Measurements from ENCODE around the gene MASP2.
"Not testable (repeated sequence)": the region's sequence is repeated elsewhere in the genome, so short reads cannot be mapped to it uniquely, and the experiment has no call there.

The MASP2 gene

DNA sequence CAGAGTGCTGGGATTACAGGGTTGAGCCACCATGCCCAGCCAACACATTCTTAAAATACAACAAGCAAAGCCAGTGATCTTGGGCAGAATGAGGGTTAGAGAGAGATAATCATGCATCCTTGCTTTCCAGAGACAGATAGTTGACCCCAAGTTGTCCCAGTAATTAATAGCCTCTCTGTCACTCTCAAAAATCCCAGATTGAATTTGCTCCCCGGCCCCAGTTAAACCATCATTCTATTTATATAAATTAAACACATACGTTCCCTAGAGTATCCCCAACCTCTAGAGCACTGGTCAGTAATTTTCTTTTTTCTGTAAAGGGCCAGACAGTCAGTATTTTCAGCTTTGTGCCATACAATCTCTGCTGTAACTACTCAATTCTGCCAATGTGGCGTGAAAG lies 50.9 kb downstream of the MASP2 start:
- no peak overlapping the region for H3K4me3 ChIP-seq (ENCODE audit: low read length)
- TF ChIP-seq ZNF274 (IDR thresholded peaks at IDR 0.05; ENCODE audit: low read depth, low read length): no peak

DNA sequence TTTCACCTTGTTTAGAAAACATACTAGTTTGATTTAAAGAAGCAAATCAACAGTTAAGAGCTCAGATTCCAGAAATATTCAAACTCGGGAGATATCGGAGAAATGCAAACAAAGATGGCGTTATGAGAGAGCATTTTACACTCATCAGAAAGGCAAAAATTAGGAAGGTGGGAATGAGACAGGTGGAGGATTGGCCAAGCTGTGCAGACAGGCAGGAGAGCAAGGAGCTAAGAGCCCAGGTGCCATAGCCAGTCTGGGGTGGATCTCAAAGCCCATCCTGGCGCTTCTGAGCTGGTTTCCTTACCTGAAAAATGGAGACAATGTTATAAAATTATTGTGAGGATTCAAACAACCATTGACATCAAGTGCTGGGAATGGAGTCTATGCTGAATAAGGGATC lies 54.2 kb downstream of the MASP2 start:
- no peak for TF ChIP-seq ZNF274 (IDR thresholded peaks at IDR 0.05; ENCODE audit: low read depth, low read length)
- H3K4me3 ChIP-seq (ENCODE audit: low read length): no peak overlapping the region

DNA sequence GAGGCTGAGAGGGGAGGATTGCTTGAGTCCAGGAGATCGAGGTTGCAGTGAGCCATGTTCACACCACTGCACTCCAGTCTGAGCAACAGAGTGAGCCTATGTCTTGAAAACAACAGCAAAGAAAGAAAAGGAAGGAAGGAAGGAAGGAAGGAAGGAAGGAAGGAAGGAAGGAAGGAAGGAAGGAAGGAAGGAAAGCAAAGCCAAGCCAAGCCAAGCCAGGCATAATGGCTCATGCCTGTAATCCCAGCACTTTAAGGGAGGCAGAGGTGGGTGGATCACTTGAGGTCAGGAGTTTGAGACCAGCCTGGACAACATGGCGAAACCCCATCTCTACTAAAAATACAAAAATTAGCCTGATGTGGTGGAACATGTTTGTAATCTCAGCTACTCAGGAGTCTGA lies 55.0 kb downstream of the MASP2 start:
- not testable (repeated sequence) for H3K4me3 ChIP-seq (ENCODE audit: low read length)

DNA sequence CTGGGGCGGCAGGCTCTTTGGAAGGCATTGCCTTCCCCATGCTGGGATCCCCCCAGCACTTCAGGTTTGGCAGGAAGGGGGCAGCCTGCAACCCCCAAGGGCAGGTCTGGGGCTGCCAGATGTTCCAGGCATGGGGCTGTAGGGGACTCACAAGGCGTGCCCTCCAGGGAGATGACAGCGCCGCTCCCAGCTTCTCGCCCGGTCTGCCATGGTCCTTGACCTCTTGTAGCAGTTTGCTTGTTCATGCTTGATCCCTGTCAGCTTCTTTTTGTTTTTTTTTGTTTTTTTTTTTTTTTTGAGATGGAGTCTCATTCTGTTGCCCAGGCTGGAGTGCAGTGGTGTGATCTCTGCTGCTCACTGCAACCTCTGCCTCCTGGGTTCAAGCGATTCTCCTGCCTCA lies 56.2 kb downstream of the MASP2 start:
- no peak overlapping the region for H3K4me3 ChIP-seq (ENCODE audit: low read length)
- TF ChIP-seq ZNF274 (IDR thresholded peaks at IDR 0.05; ENCODE audit: low read depth, low read length): no peak

DNA sequence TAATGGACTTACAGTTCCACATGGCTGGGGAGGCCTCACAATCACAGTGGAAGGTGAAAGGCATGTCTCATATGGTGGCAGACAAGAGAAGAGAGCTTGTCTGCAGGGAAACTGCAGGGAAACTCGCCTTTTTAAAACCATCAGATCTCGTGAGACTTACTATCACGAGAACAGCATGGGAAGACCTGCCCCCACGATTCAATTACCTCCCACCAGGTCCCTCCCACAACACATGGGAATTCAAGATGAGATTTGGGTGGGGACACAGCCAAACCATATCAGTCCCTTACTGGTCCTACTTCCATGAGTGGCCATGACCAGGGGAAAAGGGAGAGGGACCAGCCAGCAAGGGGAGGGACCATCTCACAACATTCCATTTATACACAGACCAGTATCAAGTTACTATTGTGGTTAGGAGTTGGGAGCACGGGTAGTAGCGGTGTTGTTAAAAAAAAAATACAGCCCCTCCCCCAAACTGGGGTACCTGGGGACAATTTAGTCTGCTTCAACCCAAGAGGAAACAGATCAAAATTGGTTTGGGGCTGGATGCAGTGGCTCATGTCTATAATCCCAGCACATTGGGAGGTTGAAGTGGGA lies 57.0 kb downstream of the MASP2 start:
- not testable (repeated sequence) for H3K4me3 ChIP-seq (ENCODE audit: low read length)

DNA sequence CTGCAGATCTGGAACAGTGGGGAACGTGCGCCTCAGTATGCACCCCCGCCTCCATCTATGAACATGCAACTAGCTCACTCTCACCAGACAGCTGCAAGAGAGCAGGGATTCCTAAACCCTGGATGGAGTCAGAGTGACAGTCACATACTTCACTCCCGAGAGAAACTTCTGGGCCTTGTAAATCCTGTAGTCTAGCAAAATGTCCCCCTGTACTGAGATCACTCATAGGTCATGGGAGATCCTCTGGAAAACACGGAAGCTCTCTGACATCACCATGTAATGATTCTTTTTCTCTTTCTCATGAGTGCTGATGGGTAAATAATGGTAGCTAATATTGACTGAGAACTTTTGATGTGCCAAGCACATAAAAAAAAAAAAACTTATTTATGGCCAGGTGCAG lies 57.9 kb downstream of the MASP2 start:
- H3K4me3 ChIP-seq (ENCODE audit: low read length): no peak overlapping the region
- no peak for TF ChIP-seq ZNF274 (IDR thresholded peaks at IDR 0.05; ENCODE audit: low read depth, low read length)

DNA sequence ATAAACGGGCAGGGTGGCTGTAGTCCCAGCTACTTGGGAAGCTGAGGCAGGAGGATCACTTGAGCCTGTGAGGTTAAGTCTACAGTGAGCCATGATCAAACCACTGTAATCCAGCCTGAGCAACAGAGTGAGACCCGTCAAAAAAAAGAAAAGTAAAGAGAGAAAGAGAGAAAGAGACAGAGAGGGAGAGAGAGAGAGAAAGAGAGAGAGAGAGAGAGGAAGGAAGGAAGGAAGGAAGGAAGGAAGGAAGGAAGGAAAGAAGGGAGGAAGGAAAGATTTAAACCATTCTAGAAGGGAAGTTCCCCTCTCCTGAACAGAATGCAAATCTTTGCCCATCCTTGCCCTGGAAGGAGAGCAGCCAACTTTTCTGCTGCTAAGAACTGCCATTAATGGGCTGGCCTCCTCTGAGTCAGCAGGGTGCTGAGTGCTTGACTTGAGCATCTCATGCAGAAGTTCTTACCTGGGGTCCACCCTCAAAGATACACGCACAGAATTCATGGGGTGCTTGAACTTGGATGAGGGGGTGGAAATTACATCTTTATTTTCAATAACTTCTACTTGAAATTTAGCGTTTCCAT lies 59.1 kb downstream of the MASP2 start:
- no peak for TF ChIP-seq ZNF274 (IDR thresholded peaks at IDR 0.05; ENCODE audit: low read depth, low read length)

DNA sequence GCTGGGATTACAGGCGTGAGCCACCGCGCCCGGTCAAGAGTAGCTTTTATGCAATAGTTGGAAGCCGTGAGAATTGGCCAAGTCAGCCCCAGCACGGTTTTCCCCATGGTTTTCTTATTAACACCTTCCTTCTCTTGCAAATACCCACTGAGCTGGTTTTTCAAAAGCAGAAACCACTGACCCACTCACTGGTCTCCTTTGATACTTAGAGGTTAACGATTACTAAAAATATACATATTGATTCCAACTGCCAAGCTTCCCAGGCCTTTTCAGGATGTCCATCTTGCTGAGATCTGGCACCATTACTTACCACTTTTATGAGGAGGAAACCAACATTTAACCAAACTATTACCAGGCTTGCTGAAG lies 60.5 kb downstream of the MASP2 start:
- H3K4me3 ChIP-seq (ENCODE audit: low read length): no peak overlapping the region; the same call in 1 of the 2 replicates
- no peak for TF ChIP-seq ZNF274 (IDR thresholded peaks at IDR 0.05; ENCODE audit: low read depth, low read length)

More for the DNA sequence above, 59.1 kb downstream of the MASP2 start:
- no peak overlapping the region for H3K4me3 ChIP-seq (ENCODE audit: low read length)

DNA sequence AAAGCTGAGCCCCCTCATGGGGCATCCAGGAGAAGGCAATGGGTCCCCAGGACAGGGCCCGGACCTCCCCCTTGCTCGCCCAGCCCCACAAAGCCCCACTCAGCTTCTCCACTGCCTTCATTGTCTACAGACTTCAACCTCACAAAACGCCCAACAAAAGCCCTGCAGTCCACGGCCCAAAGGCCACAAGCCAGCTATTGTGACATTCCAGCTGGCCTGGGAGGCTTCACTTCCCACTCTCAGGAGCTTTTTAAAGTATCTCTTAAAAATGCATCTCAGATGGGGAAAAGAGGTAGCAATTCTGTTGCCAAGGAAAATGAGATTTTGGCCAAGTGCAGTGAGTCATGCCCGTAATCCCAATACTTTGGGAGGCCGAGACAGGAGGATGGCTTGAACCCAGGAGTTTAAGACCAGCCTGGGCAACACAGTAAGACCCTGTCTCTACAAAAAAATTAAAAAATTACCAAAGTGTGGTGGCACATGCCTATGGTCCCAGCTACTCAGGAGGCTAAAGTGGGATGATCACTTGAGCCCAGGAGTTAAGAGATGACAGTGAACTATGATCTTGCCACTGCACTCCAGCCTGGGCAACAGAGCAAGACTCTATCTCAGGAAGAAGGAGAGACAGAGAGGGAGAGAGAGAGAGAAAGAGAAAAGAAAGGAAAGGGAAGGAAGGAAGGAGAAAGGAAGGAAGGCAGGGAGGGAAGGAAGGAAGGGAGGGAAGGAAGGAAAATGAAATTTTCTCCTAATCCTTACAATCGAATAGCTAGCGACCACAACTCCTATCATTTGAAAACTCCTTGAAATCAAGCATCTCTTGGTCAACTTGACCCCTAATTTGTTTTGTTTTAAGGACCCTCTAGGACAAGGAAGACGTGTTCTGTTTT lies 66.0 kb downstream of the MASP2 start:
- TF ChIP-seq ZNF274 (IDR thresholded peaks at IDR 0.05; ENCODE audit: low read depth, low read length): no peak
- H3K4me3 ChIP-seq (ENCODE audit: low read length): no peak overlapping the region

DNA sequence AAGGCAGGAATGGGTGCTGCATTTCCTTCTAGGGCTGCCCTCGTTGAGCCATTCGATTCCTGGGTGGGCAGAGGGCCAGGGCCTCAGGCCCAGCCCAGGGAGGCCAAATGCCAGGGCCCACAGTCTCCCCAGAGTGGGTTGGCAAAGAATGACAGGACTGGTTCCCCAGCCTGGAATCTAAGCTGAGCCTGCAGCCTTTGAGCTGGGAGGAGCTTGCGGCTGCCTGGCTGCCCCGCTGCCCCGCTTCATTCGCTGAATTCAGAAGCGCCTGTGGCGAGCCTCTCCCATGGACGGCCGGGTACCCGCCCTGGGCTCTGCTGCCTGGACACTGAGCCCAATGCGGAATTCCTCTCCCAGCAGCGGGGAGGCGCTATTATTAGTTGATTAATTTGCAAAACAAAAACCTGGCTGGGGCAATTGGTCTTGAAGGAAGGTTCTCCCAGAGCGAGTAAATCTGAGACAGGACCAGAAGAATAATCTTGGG lies 66.9 kb downstream of the MASP2 start:
- H3K4me3 ChIP-seq (ENCODE audit: low read length): no peak overlapping the region
- no peak for TF ChIP-seq ZNF274 (IDR thresholded peaks at IDR 0.05; ENCODE audit: low read depth, low read length)

DNA sequence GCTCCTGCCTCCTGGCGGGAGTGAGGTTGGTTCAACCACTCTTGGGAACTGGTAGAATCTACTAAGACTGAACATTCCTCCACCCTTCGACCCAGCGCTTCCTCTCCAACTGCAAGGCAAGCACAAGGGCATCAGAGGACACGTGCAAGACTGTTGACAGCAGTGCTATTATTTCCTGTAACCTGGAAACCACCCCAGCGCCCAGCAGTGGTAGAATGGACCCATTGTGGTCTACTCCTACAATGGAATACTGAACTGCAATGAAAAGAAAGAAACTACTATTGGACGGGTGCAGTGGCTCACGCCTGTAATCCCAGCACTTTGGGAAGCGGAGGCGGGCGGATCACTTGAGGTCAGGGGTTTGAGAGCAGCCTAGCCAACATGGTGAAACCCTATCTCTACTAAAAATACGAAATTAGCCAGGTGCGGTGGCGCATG lies 67.5 kb downstream of the MASP2 start:
- H3K4me3 ChIP-seq (ENCODE audit: low read length): no peak overlapping the region
- TF ChIP-seq ZNF274 (IDR thresholded peaks at IDR 0.05; ENCODE audit: low read depth, low read length): no peak

DNA sequence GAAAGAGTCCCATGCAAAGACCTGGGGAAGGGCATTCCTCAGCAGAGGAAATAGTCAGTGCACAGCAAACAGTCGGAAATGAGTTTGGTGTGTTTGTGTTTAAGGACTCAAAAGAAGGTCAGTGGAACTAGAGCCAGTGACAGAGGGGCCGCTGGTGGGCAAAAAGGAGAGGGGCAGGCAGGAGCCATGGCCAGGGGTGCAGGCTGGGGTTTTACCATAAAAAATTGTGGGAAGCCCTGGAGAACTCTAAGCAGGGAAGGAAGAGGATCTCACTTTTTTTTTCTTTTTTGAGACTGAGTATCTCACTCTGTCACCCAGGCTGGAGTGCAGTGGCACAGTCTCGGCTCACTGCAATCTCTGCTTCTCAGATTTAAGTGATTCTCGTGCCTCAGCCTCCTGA lies 68.3 kb downstream of the MASP2 start:
- no peak overlapping the region for H3K4me3 ChIP-seq (ENCODE audit: low read length)
- TF ChIP-seq ZNF274 (IDR thresholded peaks at IDR 0.05; ENCODE audit: low read depth, low read length): no peak

Data from GM08714 (cell line).